CD14-positive monocyte (primary cell): Measurements from ENCODE around the gene NOL12. TPM values are rescaled to one million over a fixed set of nuclear protein-coding genes. Genes with fewer than 3 reads are reported as not detected.

ENCODE experiments used
- DNase-seq, 3 donors: peaks; one replicate each; pipeline ENCODE4 v3.0.0-alpha.2; 2011 to 2022
- H2AFZ ChIP-seq: 2 replicates; pipeline ENCODE4 v1.6.0; 2012; ENCODE audit warnings: mild to moderate bottlenecking, low read depth, low read length, inconsistent platforms; ENCODE audit not compliant: insufficient read depth, poor library complexity, severe bottlenecking
- H3K27ac ChIP-seq, 2 donors: 1 replicate in 1 of 2; 2 replicates in 1 of 2; pipeline ENCODE4 v1.5.1; 2012 to 2013; ENCODE audit warnings: low read length in 2 of 2, control low read depth in 1 of 2, inconsistent platforms in 1 of 2, low read depth in 1 of 2, mild to moderate bottlenecking in 1 of 2
- H3K27me3 ChIP-seq, 2 donors: one replicate each; pipeline versions ENCODE4 v1.6.0 to v1.6.1; 2011 to 2013; ENCODE audit warnings: low read length in 2 of 2; ENCODE audit not compliant: control insufficient read depth in 2 of 2, insufficient read depth in 2 of 2
- H3K36me3 ChIP-seq, 2 donors: replicated peaks in 1 of 2; 1 replicate in 1 of 2; 2 replicates in 1 of 2; pipeline versions ENCODE4 v1.5.1 to v1.6.1; 2012 to 2013; ENCODE audit warnings: low read length in 2 of 2, control low read depth in 1 of 2, inconsistent platforms in 1 of 2, mild to moderate bottlenecking in 1 of 2; ENCODE audit not compliant: insufficient read depth in 2 of 2, control insufficient read depth in 1 of 2
- H3K4me1 ChIP-seq, 2 donors: 1 replicate in 1 of 2; 2 replicates in 1 of 2; pipeline versions ENCODE4 v1.5.1 to v1.6.1; 2012 to 2013; ENCODE audit warnings: low read length in 2 of 2, control low read depth in 1 of 2, inconsistent platforms in 1 of 2, mild to moderate bottlenecking in 1 of 2, moderate library complexity in 1 of 2; ENCODE audit not compliant: insufficient read depth in 2 of 2, control insufficient read depth in 1 of 2
- H3K4me2 ChIP-seq: replicated peaks from 2 replicates; pipeline ENCODE3; 2012; ENCODE audit warnings: low read length, moderate library complexity, mild to moderate bottlenecking; ENCODE audit not compliant: poor library complexity, severe bottlenecking; ENCODE audit errors: extremely low read depth
- H3K4me3 ChIP-seq, 3 experiments: fragments of 200-600 bp in 1 of 3; sonication (generic) in 1 of 3; replicated peaks in 1 of 3; 1 replicate in 2 of 3; 2 replicates in 1 of 3; pipeline ENCODE4 v1.5.1; 2011 to 2013; ENCODE audit warnings: low read length in 3 of 3, mild to moderate bottlenecking in 3 of 3, control low read depth in 2 of 3, low read depth in 2 of 3, inconsistent platforms in 1 of 3, moderate library complexity in 1 of 3
- H3K79me2 ChIP-seq: 2 replicates; pipeline ENCODE4 v1.6.0; 2012; ENCODE audit warnings: mild to moderate bottlenecking, control low read depth, inconsistent platforms, low read length, moderate library complexity; ENCODE audit not compliant: insufficient read depth
- H3K9ac ChIP-seq: 2 replicates; pipeline ENCODE4 v1.6.0; 2017; ENCODE audit warnings: low read length, mild to moderate bottlenecking; ENCODE audit not compliant: insufficient read depth, poor library complexity, severe bottlenecking
- H3K9me3 ChIP-seq, 2 donors: replicated peaks in 1 of 2; 1 replicate in 1 of 2; 2 replicates in 1 of 2; pipeline versions ENCODE4 v1.5.1 to v1.6.1; 2012 to 2013; ENCODE audit warnings: low read length in 2 of 2, control low read depth in 1 of 2; ENCODE audit not compliant: control insufficient read depth in 1 of 2, insufficient read depth in 1 of 2
- H4K20me1 ChIP-seq: 2 replicates; pipeline ENCODE4 v1.6.0; 2012; ENCODE audit warnings: mild to moderate bottlenecking, low read length, control low read depth, moderate library complexity; ENCODE audit not compliant: insufficient read depth
- H3K27ac Mint-ChIP-seq, 7 donors: one replicate each; pipeline ENCODE4 v1.8.0; 2020; ENCODE audit warnings: mild to moderate bottlenecking in 7 of 7, mixed read lengths in 7 of 7, moderate library complexity in 6 of 7, inconsistent platforms in 2 of 7
- H3K27me3 Mint-ChIP-seq, 3 donors: one replicate each; pipeline ENCODE4 v1.8.0; 2021 to 2022; ENCODE audit warnings: low read depth in 3 of 3, mild to moderate bottlenecking in 3 of 3, mixed read lengths in 3 of 3, moderate library complexity in 3 of 3, inconsistent platforms in 1 of 3
- H3K36me3 Mint-ChIP-seq, 2 donors: one replicate each; pipeline ENCODE4 v1.8.0; 2020; ENCODE audit warnings: mixed read lengths in 2 of 2, inconsistent platforms in 1 of 2, mild to moderate bottlenecking in 1 of 2
- H3K4me1 Mint-ChIP-seq: one replicate; pipeline ENCODE4 v1.8.0; 2020; ENCODE audit warnings: mild to moderate bottlenecking, mixed read lengths
- H3K4me3 Mint-ChIP-seq, 2 donors: one replicate each; pipeline ENCODE4 v1.8.0; 2020; ENCODE audit warnings: mild to moderate bottlenecking in 2 of 2, mixed read lengths in 2 of 2, moderate library complexity in 1 of 2
- H3K9me3 Mint-ChIP-seq, 7 donors: one replicate each; pipeline ENCODE4 v1.8.0; 2020 to 2022; ENCODE audit warnings: mixed read lengths in 7 of 7, mild to moderate bottlenecking in 6 of 7, moderate library complexity in 6 of 7, inconsistent platforms in 2 of 7
- WGBS: methylation state at CpG from one replicate; pipeline ENCODE4 v1.1.5; 2013; ENCODE audit warnings: missing lambda C conversion rate; ENCODE audit not compliant: insufficient coverage; 5-methylcytosine and 5-hydroxymethylcytosine counted together
- intact Hi-C, 2 donors: fragments of 100-400 bp; cut with micrococcal nuclease; formaldehyde crosslinking; loops; one replicate each; pipeline versions ENCODE4 v1.15.0 to v1.15.1; 2023
- polyA plus RNA-seq, 3 donors: library from polyadenylated mRNA; depleted of rRNA in 1 of 3; unstranded in 2 of 3; stranded (reverse) in 1 of 3; fragments of 300-500 nt in 2 of 3; fragments of >200 nt in 1 of 3; fragmentation: Illumina TruSeq in 2 of 3; gene quantifications; 1 replicate in 2 of 3; 2 replicates in 1 of 3; pipeline ENCODE4 v1.2.3, GENCODE V29; 2012 to 2021
- TF ChIP-seq, protein P1 (sequence below): fragments of 200-600 bp; IDR thresholded peaks from one replicate; pipeline ENCODE4 v1.8.0; 2022; ENCODE audit warnings: antibody characterized with exemption, mild to moderate bottlenecking

The NOL12 gene
- polyA plus RNA-seq, 3 donors, result 47.3 to 52.0 (median 49.2) TPM

DNA sequence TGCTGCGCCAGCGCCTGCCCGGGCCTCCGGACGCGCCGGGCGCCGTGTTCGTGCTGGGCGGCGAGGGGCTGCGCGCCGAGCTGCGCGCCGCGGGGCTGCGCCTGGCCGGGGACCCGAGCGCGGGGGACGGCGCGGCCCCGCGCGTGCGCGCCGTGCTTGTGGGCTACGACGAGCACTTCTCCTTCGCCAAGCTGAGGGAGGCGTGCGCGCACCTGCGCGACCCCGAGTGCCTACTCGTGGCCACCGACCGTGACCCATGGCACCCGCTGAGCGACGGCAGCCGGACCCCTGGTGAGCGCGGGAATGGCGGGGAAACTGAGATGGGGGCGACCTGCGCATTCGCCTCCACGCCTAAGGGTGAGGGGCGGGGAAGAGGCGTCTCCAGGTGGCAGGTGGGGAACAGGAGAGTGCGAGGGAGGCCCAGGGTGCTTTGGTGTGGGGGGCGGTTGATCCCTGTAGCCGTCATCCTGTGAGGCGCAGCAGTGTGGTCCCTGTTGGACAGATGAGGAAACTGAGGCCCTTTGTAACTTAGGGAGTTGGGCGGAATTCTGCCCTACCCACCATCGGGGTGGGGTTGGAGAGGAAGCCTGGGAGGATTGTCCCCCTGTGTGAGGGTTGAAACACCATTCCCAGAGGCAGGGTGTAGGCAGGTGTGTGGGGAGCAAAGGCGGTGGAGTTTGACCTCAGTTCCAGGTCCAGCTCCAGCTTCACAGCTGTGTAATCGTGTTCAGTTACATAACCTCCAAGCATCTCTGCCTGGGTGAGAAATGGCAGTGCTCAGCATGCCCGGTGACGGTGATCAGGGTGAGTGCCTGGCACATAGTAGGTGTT lies 26.9 kb upstream of the NOL12 start:
- intact Hi-C loops, result loop anchor here in 1 of 2 donors (2.0 kb wide), 1 partner anchor 18 kb away; no protein-coding TSS in a partner anchor
- peaks cover 44% of the 10 kb centered on the region for H3K4me1 Mint-ChIP-seq
- Histone ChIP-seq H3K27me3 (no peaks in the 10 kb centered on the region), H4K20me1 (peaks cover 49% of the 10 kb centered on the region), H3K4me2 (peak overlapping the region; percentile 93), H3K79me2 (peaks cover 47% of the 10 kb centered on the region), H2AFZ (peak overlapping the region; percentile 56), H3K36me3 (peaks cover 6 to 15% of the 10 kb centered on the region in 2 donors), H3K4me1 (peaks cover 42 to 51% of the 10 kb centered on the region in 2 donors), H3K4me3 (peak overlapping the region; percentile 26 to 71 (median 43)), H3K27ac (no peak overlapping the region), H3K9ac (peak overlapping the region; percentile 19), H3K9me3 (no peaks in the 10 kb centered on the region)
- WGBS, result 3% methylated on average over 65 of the region's 68 CpGs
- H3K9me3 Mint-ChIP-seq, result peaks cover 0 to 2% (median 0%) of the 10 kb centered on the region in 7 donors
- H3K27me3 Mint-ChIP-seq, result peaks cover 0 to 4% (median 0%) of the 10 kb centered on the region in 3 donors
- H3K36me3 Mint-ChIP-seq, result peaks cover 7 to 12% of the 10 kb centered on the region in 2 donors
- H3K4me3 Mint-ChIP-seq, result peak overlapping the region; percentile 76 to 83
- DNase-seq, result peak in 1 of 3 donors; percentile 31
- peak overlapping the region in 5 of 7 donors; percentile 30 to 73 (median 50) for H3K27ac Mint-ChIP-seq
- TF ChIP-seq, protein P1, sequence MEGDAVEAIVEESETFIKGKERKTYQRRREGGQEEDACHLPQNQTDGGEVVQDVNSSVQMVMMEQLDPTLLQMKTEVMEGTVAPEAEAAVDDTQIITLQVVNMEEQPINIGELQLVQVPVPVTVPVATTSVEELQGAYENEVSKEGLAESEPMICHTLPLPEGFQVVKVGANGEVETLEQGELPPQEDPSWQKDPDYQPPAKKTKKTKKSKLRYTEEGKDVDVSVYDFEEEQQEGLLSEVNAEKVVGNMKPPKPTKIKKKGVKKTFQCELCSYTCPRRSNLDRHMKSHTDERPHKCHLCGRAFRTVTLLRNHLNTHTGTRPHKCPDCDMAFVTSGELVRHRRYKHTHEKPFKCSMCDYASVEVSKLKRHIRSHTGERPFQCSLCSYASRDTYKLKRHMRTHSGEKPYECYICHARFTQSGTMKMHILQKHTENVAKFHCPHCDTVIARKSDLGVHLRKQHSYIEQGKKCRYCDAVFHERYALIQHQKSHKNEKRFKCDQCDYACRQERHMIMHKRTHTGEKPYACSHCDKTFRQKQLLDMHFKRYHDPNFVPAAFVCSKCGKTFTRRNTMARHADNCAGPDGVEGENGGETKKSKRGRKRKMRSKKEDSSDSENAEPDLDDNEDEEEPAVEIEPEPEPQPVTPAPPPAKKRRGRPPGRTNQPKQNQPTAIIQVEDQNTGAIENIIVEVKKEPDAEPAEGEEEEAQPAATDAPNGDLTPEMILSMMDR, result no peak

DNA sequence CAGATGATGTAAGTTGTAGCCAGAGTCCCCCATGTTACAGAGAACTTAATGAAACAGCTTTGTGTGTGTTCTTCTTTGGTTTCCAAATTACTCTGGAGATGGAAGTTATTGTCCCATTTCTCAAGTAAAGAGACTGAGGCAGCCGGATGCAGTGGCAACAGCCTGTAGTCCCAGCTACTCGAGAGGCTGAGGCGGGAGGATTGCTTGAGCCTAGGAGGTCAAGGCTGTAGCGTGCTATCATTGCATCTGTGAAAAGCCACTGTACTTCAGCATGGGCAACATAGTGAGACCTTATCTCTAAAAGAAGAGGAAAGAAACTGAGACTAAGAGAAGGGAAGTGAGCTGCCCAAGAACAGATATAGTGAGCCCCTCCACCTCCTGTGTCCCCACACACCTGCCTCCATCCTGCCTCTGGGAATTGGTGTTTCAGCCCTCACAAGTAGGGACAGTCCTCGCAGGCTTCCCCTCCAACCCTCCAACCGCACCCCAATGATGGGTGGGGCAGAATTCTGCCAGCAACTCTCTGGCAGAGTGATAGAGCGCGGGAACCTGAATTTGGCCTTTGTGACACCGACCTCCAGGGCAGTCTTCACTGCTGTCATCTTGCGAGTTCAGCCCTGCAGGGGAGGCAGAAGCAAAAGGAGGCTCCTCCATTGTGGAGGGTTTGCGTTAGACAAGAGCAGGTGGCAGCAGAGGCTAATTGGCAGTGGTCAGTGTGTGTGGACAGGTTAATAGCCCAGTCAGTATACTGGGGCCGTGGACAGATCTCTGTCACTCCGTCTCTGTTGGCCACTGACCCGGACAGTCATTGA lies 26.0 kb upstream of the NOL12 start:
- WGBS, result 83% methylated on average over 10 of the region's 14 CpGs
- Mint-ChIP-seq H3K4me3 (peak overlapping the region; percentile 76 to 83), H3K27ac (peak overlapping the region in 4 of 7 donors; percentile 30 to 59 (median 49)), H3K27me3 (peaks cover 0 to 4% (median 0%) of the 10 kb centered on the region in 3 donors), H3K36me3 (peaks cover 2 to 5% of the 10 kb centered on the region in 2 donors), H3K9me3 (peaks cover 0 to 2% (median 0%) of the 10 kb centered on the region in 7 donors), H3K4me1 (peaks cover 44% of the 10 kb centered on the region)
- Histone ChIP-seq H3K9me3 (no peaks in the 10 kb centered on the region), H3K79me2 (peaks cover 56% of the 10 kb centered on the region), H3K4me2 (peak overlapping the region; percentile 93), H3K4me1 (peaks cover 42 to 51% of the 10 kb centered on the region in 2 donors), H3K36me3 (peaks cover 0 to 7% of the 10 kb centered on the region in 2 donors), H3K9ac (peak overlapping the region; percentile 19), H3K4me3 (peak overlapping the region in 1 of 3 experiments; percentile 71), H3K27ac (no peak overlapping the region), H2AFZ (no peak overlapping the region), H4K20me1 (peaks cover 41% of the 10 kb centered on the region), H3K27me3 (no peaks in the 10 kb centered on the region)
- intact Hi-C loops, result loop anchor here in 1 of 2 donors (2.0 kb wide), 1 partner anchor 17 kb away; no protein-coding TSS in a partner anchor
- DNase-seq, result no peak
- TF ChIP-seq, protein P1, result no peak
